H1 (cell line): ENCODE results near the gene KBTBD13. TPM values are rescaled to one million over a fixed set of nuclear protein-coding genes. Genes with fewer than 3 reads are reported as not detected.

Experiments used
- CBX8 ChIP-seq: fragments of 300-800, 300-1000 bp; sonication (generic); IDR thresholded peaks from 2 replicates; pipeline ENCODE4 v1.7.1; 2016; ENCODE audit warnings: low read depth, low read length, borderline replicate concordance
- polyA plus RNA-seq, 7 experiments: library from polyadenylated mRNA; depleted of rRNA in 3 of 7; stranded (reverse) in 5 of 7; unstranded in 2 of 7; fragments of >200 nt in 5 of 7; fragments of 200-250 nt in 2 of 7; gene quantifications; 1 replicate in 5 of 7; 2 replicates in 1 of 7; 4 replicates in 1 of 7; pipeline versions ENCODE4 v1.2.1 to v1.2.3, GENCODE V29; 2011 to 2013; ENCODE audit warnings: missing spikeins in 2 of 7, mixed read lengths in 2 of 7
- total RNA-seq: library from RNA; stranded (reverse); fragmentation: NEBNext Ultra II Directional; extraction: Animal tissue kit (Norgen Biotek cat#: 25700); gene quantifications from 2 replicates; pipeline ENCODE4 v1.2.1, GENCODE V29; 2021

The KBTBD13 gene
- total and polyA plus RNA-seq, 2 of the 8 experiments (the other 6 are each of a cell fraction or from before 2014, with no cell fraction given): not detected

GRCh38 chr15:65054333-65055200 lies 22.0 kb upstream of the KBTBD13 start (continued):
- no peak for TF ChIP-seq CBX8
